ENCODE measurements around the gene CFAP58.

- TF ChIP-seq, protein P1, sequence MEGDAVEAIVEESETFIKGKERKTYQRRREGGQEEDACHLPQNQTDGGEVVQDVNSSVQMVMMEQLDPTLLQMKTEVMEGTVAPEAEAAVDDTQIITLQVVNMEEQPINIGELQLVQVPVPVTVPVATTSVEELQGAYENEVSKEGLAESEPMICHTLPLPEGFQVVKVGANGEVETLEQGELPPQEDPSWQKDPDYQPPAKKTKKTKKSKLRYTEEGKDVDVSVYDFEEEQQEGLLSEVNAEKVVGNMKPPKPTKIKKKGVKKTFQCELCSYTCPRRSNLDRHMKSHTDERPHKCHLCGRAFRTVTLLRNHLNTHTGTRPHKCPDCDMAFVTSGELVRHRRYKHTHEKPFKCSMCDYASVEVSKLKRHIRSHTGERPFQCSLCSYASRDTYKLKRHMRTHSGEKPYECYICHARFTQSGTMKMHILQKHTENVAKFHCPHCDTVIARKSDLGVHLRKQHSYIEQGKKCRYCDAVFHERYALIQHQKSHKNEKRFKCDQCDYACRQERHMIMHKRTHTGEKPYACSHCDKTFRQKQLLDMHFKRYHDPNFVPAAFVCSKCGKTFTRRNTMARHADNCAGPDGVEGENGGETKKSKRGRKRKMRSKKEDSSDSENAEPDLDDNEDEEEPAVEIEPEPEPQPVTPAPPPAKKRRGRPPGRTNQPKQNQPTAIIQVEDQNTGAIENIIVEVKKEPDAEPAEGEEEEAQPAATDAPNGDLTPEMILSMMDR (IDR thresholded peaks at IDR 0.05) = no peak
- no peak for TF ChIP-seq EZH2 (IDR thresholded peaks at IDR 0.05; ENCODE audit: borderline replicate concordance, insufficient read depth, low read depth, low read length, poor library complexity, severe bottlenecking)
These were observed 27.9 kb upstream of the CFAP58 start for GRCh38 chr10:104325436-104326435.

All from B cell (primary cell).